GM12891 (cell line): ENCODE data around the gene NEXN.

Source experiments
- POLR2A ChIP-seq: IDR thresholded peaks from 2 replicates; pipeline ENCODE4 v1.6.1; 2011; ENCODE audit warnings: low read depth, low read length, control low read depth
- POLR2AphosphoS5 ChIP-seq: IDR thresholded peaks from 2 replicates; pipeline ENCODE4 v1.6.1; 2011; ENCODE audit warnings: low read depth, low read length, control low read depth

GRCh38 chr1:77846966-77847365, 41.5 kb upstream of the NEXN start:
- TF ChIP-seq POLR2A: no peak
- no peak for TF ChIP-seq POLR2AphosphoS5
